CD4-positive, CD25-positive, alpha-beta regulatory T cell (primary cell): ENCODE results near the gene NPL. TPM values are rescaled to one million over a fixed set of nuclear protein-coding genes. Genes with fewer than 3 reads are reported as not detected.

Experiments used
- ATAC-seq, 2 donors: fragments of 150-1000 bp; cut with Tn5 transposase; one replicate each; pipeline ENCODE4 v1.10.0; 2021; ENCODE audit warnings: low read depth in 2 of 2, moderate number of reproducible peaks in 2 of 2, moderate library complexity in 1 of 2
- DNase-seq, 3 donors: peaks; one replicate each; pipeline versions ENCODE4 v3.0.0 to v3.0.0-alpha.2; 2012 to 2022; ENCODE audit warnings: mixed read lengths in 1 of 3
- H3K27ac ChIP-seq: one replicate; pipeline ENCODE4 v1.7.0; 2013; ENCODE audit warnings: mild to moderate bottlenecking, low read length; ENCODE audit not compliant: insufficient read depth, poor library complexity, severe bottlenecking
- H3K27me3 ChIP-seq: one replicate; pipeline ENCODE4 v1.7.0; 2013; ENCODE audit warnings: low read length; ENCODE audit not compliant: control insufficient read depth, insufficient read depth
- H3K36me3 ChIP-seq: one replicate; pipeline ENCODE4 v1.7.0; 2013; ENCODE audit warnings: mild to moderate bottlenecking, low read length, moderate library complexity; ENCODE audit not compliant: control insufficient read depth, insufficient read depth
- H3K4me1 ChIP-seq: 2 replicates; pipeline ENCODE4 v1.7.0; 2013; ENCODE audit warnings: mild to moderate bottlenecking, low read length; ENCODE audit not compliant: insufficient read depth, control insufficient read depth, poor library complexity, severe bottlenecking
- H3K4me3 ChIP-seq: one replicate; pipeline ENCODE4 v1.7.0; 2013; ENCODE audit warnings: low read depth, mild to moderate bottlenecking, low read length, moderate library complexity
- H3K9me3 ChIP-seq, 2 experiments: 1 replicate in 1 of 2; 2 replicates in 1 of 2; pipeline ENCODE4 v1.7.0; 2013; ENCODE audit warnings: low read length in 2 of 2, mild to moderate bottlenecking in 1 of 2, moderate library complexity in 1 of 2; ENCODE audit not compliant: control insufficient read depth in 2 of 2
- H3K27ac Mint-ChIP-seq, 3 donors: one replicate each; pipeline ENCODE4 v1.8.0; 2020 to 2022; ENCODE audit warnings: mild to moderate bottlenecking in 3 of 3, mixed read lengths in 3 of 3, moderate library complexity in 2 of 3
- H3K27me3 Mint-ChIP-seq: one replicate; pipeline ENCODE4 v1.8.0; 2022; ENCODE audit warnings: mild to moderate bottlenecking, mixed read lengths
- H3K36me3 Mint-ChIP-seq: one replicate; pipeline ENCODE4 v1.8.0; 2020; ENCODE audit warnings: mixed read lengths
- H3K4me1 Mint-ChIP-seq, 4 donors: one replicate each; pipeline ENCODE4 v1.8.0; 2020 to 2022; ENCODE audit warnings: mixed read lengths in 4 of 4, mild to moderate bottlenecking in 1 of 4
- H3K4me3 Mint-ChIP-seq, 4 donors: one replicate each; pipeline ENCODE4 v1.8.0; 2020 to 2022; ENCODE audit warnings: mild to moderate bottlenecking in 4 of 4, mixed read lengths in 4 of 4, moderate library complexity in 3 of 4
- H3K9me3 Mint-ChIP-seq, 7 donors: one replicate each; pipeline ENCODE4 v1.8.0; 2020 to 2022; ENCODE audit warnings: mixed read lengths in 7 of 7, mild to moderate bottlenecking in 3 of 7, moderate library complexity in 2 of 7
- polyA plus RNA-seq, 4 donors: library from polyadenylated mRNA; unstranded; fragments of 300-500 nt; fragmentation: Illumina TruSeq; gene quantifications; one replicate each; pipeline ENCODE4 v1.2.3, GENCODE V29; 2021
- total RNA-seq: library from RNA; stranded (reverse); gene quantifications from one replicate; pipeline ENCODE4 v1.2.3, GENCODE V29; 2022

NPL gene
- total and polyA plus RNA-seq, 5 donors from 2014 or later = 4.8 to 12.2 (median 5.5) TPM

DNA sequence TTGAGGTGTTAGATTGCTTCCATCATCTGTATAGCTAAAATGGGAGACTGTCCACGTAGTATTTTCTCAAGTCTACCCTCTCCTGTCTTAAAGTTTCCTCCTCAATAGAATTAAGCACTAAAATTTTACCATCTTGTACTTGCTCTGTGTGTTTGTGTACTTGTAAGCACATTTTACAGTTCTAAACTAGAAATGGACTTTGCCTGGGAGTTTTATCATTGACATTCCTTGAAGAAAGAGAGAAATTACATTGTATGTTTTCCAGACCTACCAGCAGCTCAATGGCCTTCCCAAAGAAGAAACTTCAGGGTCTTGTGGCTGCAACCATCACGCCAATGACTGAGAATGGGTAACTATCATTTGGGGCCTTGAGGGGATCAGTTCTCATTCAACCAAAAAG, 4.5 kb downstream of the NPL start:
- ATAC-seq (no peak), DNase-seq (no peak)
- H3K27me3 ChIP-seq = no peaks in the 10 kb centered on the region
- peaks cover 11% of the 10 kb centered on the region for H3K4me1 ChIP-seq
- peaks cover 26% of the 10 kb centered on the region for H3K36me3 Mint-ChIP-seq
- H3K36me3 ChIP-seq = no peaks in the 10 kb centered on the region
- peaks cover 0 to 22% (median 6%) of the 10 kb centered on the region in 4 donors for H3K4me1 Mint-ChIP-seq
- no peaks in the 10 kb centered on the region for H3K27me3 Mint-ChIP-seq
- no peaks in the 10 kb centered on the region for H3K9me3 ChIP-seq
- H3K27ac Mint-ChIP-seq = no peak overlapping the region
- no peak overlapping the region for H3K4me3 ChIP-seq
- no peaks in the 10 kb centered on the region for H3K9me3 Mint-ChIP-seq
- H3K27ac ChIP-seq = no peak overlapping the region
- peak overlapping the region in 1 of 4 donors; percentile 20 for H3K4me3 Mint-ChIP-seq

- Histone ChIP-seq H3K4me3 (no peak overlapping the region), H3K9me3 (no peaks in the 10 kb centered on the region), H3K36me3 (no peaks in the 10 kb centered on the region), H3K4me1 (peaks cover 6% of the 10 kb centered on the region), H3K27ac (no peak overlapping the region), H3K27me3 (no peaks in the 10 kb centered on the region)
- ATAC-seq (no peak), DNase-seq (no peak)
- no peak overlapping the region for H3K4me3 Mint-ChIP-seq
- no peak overlapping the region for H3K27ac Mint-ChIP-seq
- H3K27me3 Mint-ChIP-seq = no peaks in the 10 kb centered on the region
- peaks cover 27% of the 10 kb centered on the region for H3K36me3 Mint-ChIP-seq
- no peaks in the 10 kb centered on the region for H3K9me3 Mint-ChIP-seq
- peaks cover 0 to 17% (median 6%) of the 10 kb centered on the region in 4 donors for H3K4me1 Mint-ChIP-seq
These were observed 5.2 kb downstream of the NPL start for GRCh38 chr1:182794676-182795201.

GRCh38 chr1:182795563-182796228, 6.1 kb downstream of the NPL start:
- DNase-seq (peak in 1 of 3 donors; percentile 43), ATAC-seq (no peak)
- Mint-ChIP-seq H3K4me3 (no peak overlapping the region), H3K27me3 (no peaks in the 10 kb centered on the region), H3K36me3 (peaks cover 27% of the 10 kb centered on the region), H3K27ac (no peak overlapping the region), H3K4me1 (peaks cover 0 to 12% (median 6%) of the 10 kb centered on the region in 4 donors), H3K9me3 (no peaks in the 10 kb centered on the region)
- Histone ChIP-seq H3K9me3 (no peaks in the 10 kb centered on the region), H3K4me3 (no peak overlapping the region), H3K4me1 (no peaks in the 10 kb centered on the region), H3K36me3 (no peaks in the 10 kb centered on the region), H3K27ac (no peak overlapping the region), H3K27me3 (no peaks in the 10 kb centered on the region)

- peaks cover 40% of the 10 kb centered on the region for H3K36me3 Mint-ChIP-seq
- no peaks in the 10 kb centered on the region for H3K27me3 ChIP-seq
- no peak for DNase-seq
- H3K36me3 ChIP-seq = no peaks in the 10 kb centered on the region
- no peaks in the 10 kb centered on the region for H3K9me3 Mint-ChIP-seq
- no peak overlapping the region for H3K27ac Mint-ChIP-seq
- no peaks in the 10 kb centered on the region for H3K9me3 ChIP-seq
- H3K27ac ChIP-seq = no peak overlapping the region
- ATAC-seq = no peak
- H3K27me3 Mint-ChIP-seq = no peaks in the 10 kb centered on the region
- H3K4me3 Mint-ChIP-seq = no peak overlapping the region
- no peaks in the 10 kb centered on the region for H3K4me1 ChIP-seq
- no peaks in the 10 kb centered on the region for H3K4me1 Mint-ChIP-seq
- no peak overlapping the region for H3K4me3 ChIP-seq
These were observed 12.6 kb downstream of the NPL start for GRCh38 chr1:182802006-182802803.

GRCh38 chr1:182803846-182804245, 14.3 kb downstream of the NPL start:
- DNase-seq (no peak), ATAC-seq (no peak)
- no peak overlapping the region for H3K27ac Mint-ChIP-seq
- Histone ChIP-seq H3K27me3 (no peaks in the 10 kb centered on the region), H3K36me3 (no peaks in the 10 kb centered on the region), H3K4me3 (no peak overlapping the region), H3K4me1 (no peaks in the 10 kb centered on the region), H3K9me3 (no peaks in the 10 kb centered on the region), H3K27ac (no peak overlapping the region)
- H3K4me1 Mint-ChIP-seq = no peaks in the 10 kb centered on the region
- H3K9me3 Mint-ChIP-seq = peaks cover 0 to 2% (median 0%) of the 10 kb centered on the region in 7 donors
- H3K4me3 Mint-ChIP-seq = no peak overlapping the region
- H3K27me3 Mint-ChIP-seq = no peaks in the 10 kb centered on the region
- H3K36me3 Mint-ChIP-seq = peaks cover 39% of the 10 kb centered on the region

- H3K9me3 ChIP-seq = no peaks in the 10 kb centered on the region
- Mint-ChIP-seq H3K4me1 (no peaks in the 10 kb centered on the region), H3K27ac (no peak overlapping the region), H3K36me3 (peaks cover 44% of the 10 kb centered on the region), H3K4me3 (no peak overlapping the region), H3K27me3 (no peaks in the 10 kb centered on the region), H3K9me3 (peaks cover 0 to 2% (median 0%) of the 10 kb centered on the region in 7 donors)
- no peaks in the 10 kb centered on the region for H3K36me3 ChIP-seq
- DNase-seq = no peak
- H3K4me3 ChIP-seq = no peak overlapping the region
- H3K27ac ChIP-seq = no peak overlapping the region
- no peaks in the 10 kb centered on the region for H3K4me1 ChIP-seq
- ATAC-seq = no peak
- no peaks in the 10 kb centered on the region for H3K27me3 ChIP-seq
These were observed 16.6 kb downstream of the NPL start for GRCh38 chr1:182806015-182806678.

DNA sequence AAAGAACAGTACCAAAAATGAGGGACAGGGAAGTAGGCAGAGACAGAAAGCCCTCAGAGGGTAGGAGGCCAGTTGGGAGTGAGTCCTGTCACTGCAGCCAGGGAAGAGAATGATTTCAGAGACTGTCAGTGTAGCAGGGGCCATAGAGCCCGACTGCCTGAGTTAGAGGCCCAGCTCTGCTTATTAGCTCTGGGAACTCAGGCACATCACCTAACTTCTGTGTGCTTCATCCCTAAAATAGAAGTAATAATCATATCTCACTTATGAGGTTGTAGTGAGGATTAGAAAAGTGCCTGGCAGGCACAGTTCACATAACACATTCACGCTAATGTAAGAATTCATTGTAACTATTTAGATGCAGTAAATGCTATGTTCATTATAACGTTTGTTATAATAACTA, 18.3 kb downstream of the NPL start:
- H3K4me1 ChIP-seq = no peaks in the 10 kb centered on the region
- peaks cover 2% of the 10 kb centered on the region for H3K36me3 ChIP-seq
- Mint-ChIP-seq H3K27me3 (no peaks in the 10 kb centered on the region), H3K9me3 (peaks cover 0 to 2% (median 0%) of the 10 kb centered on the region in 7 donors), H3K36me3 (peaks cover 49% of the 10 kb centered on the region), H3K4me3 (no peak overlapping the region), H3K4me1 (no peaks in the 10 kb centered on the region), H3K27ac (no peak overlapping the region)
- DNase-seq (no peak), ATAC-seq (no peak)
- H3K9me3 ChIP-seq = no peaks in the 10 kb centered on the region
- H3K27me3 ChIP-seq = no peaks in the 10 kb centered on the region
- H3K4me3 ChIP-seq = no peak overlapping the region
- H3K27ac ChIP-seq = no peak overlapping the region
